ENCODE measurements around the gene C3orf33.

DNA sequence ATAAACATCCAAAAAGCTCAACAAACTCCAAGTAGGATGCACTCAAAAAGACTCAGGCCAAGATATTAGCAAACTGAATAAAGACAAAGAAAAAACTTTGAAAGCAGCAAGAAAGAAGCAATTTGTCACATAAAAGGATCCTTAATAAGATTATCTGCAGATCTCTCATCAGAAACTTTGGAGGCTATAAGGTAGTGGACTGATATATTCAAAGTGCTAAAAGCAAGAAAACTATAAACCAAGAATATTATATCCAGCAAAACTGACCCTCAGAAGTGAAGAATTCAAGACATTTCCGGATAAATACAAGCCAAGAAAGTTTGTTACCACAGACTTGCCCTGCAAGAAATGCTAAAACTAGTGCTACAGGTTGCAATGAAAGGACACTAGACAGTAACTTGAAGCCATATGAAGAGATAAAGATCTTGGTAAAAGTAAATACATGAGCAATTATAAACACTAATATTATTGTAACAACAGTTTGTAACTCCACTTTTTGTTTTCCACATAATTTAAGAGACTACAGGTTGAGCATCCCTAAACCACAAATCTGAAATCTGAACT is 23.6 kb downstream of the C3orf33 start:
- TF ChIP-seq, protein P1, sequence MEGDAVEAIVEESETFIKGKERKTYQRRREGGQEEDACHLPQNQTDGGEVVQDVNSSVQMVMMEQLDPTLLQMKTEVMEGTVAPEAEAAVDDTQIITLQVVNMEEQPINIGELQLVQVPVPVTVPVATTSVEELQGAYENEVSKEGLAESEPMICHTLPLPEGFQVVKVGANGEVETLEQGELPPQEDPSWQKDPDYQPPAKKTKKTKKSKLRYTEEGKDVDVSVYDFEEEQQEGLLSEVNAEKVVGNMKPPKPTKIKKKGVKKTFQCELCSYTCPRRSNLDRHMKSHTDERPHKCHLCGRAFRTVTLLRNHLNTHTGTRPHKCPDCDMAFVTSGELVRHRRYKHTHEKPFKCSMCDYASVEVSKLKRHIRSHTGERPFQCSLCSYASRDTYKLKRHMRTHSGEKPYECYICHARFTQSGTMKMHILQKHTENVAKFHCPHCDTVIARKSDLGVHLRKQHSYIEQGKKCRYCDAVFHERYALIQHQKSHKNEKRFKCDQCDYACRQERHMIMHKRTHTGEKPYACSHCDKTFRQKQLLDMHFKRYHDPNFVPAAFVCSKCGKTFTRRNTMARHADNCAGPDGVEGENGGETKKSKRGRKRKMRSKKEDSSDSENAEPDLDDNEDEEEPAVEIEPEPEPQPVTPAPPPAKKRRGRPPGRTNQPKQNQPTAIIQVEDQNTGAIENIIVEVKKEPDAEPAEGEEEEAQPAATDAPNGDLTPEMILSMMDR (IDR thresholded peaks at IDR 0.05; ENCODE audit: borderline replicate concordance, extremely low read depth, low read length, poor library complexity, severe bottlenecking): no peak
- no peak for TF ChIP-seq EZH2 (IDR thresholded peaks at IDR 0.05; ENCODE audit: borderline replicate concordance, low read depth, low read length, severe bottlenecking)

Measured in DND-41 (cell line).